Stomach (tissue), 9 donors: Measurements from ENCODE around the gene CD40. TPM values are rescaled to one million over a fixed set of nuclear protein-coding genes. Genes with fewer than 3 reads are reported as not detected.
A peak's percentile ranks its signal among the peaks of the same experiment; 100 is the strongest.

Source experiments
- DNase-seq, 2 donors: peaks; one replicate each; pipeline versions ENCODE4 v3.0.0 to v3.0.0-alpha.2; 2013 to 2019
- H3K27ac ChIP-seq, 5 donors: fragments of 200-600 bp in 4 of 5; sonication (generic) in 4 of 5; one replicate each; pipeline ENCODE4 v1.5.1; 2013 to 2019; ENCODE audit warnings: mild to moderate bottlenecking in 1 of 5, moderate library complexity in 1 of 5
- H3K27me3 ChIP-seq, 3 donors: fragments of 200-600 bp; sonication (generic); one replicate each; pipeline ENCODE4 v1.5.1; 2017 to 2019; ENCODE audit warnings: mixed run types in 1 of 3
- H3K36me3 ChIP-seq, 4 donors: fragments of 200-600 bp; sonication (generic); 1 replicate in 3 of 4; 2 replicates in 1 of 4; pipeline ENCODE4 v1.5.1; 2016 to 2019
- H3K4me1 ChIP-seq, 4 donors: fragments of 200-600 bp; sonication (generic); one replicate each; pipeline ENCODE4 v1.5.1; 2016 to 2019
- H3K4me3 ChIP-seq, 4 donors: fragments of 200-600 bp; sonication (generic) in 3 of 4; one replicate each; pipeline ENCODE4 v1.5.1; 2016 to 2019; ENCODE audit warnings: mild to moderate bottlenecking in 1 of 4
- H3K9me3 ChIP-seq, 4 donors: fragments of 200-600 bp; sonication (generic); one replicate each; pipeline ENCODE4 v1.5.1; 2016 to 2019
- EP300 ChIP-seq: sonication (generic); formaldehyde crosslinking; IDR thresholded peaks from one replicate; pipeline ENCODE4 v1.6.1; 2017; ENCODE audit warnings: antibody characterized with exemption
- POLR2A ChIP-seq, 4 donors: fragments of 450-650 bp; IDR thresholded peaks; one replicate each; pipeline ENCODE4 v1.6.1; 2016; ENCODE audit warnings: antibody characterized with exemption in 4 of 4, control low read depth in 2 of 4, mild to moderate bottlenecking in 1 of 4, moderate library complexity in 1 of 4
- POLR2AphosphoS5 ChIP-seq, 3 donors: sonication (generic); formaldehyde crosslinking; IDR thresholded peaks; one replicate each; pipeline ENCODE4 v1.6.1; 2016; ENCODE audit warnings: antibody characterized with exemption in 3 of 3
- WGBS, 5 donors: extraction: QIAGEN DNeasy Blood & Tissue Kit in 3 of 5; methylation state at CpG; one replicate each; pipeline versions ENCODE4 v1.1.5 to v1.1.7; 2013 to 2018; 5-methylcytosine and 5-hydroxymethylcytosine counted together
- intact Hi-C: fragments of 100-400 bp; cut with DNase I; formaldehyde crosslinking; loops from one replicate; pipeline ENCODE4 v1.15.1; 2023; ENCODE audit warnings: low total_unique reads
- polyA plus RNA-seq, 3 donors: library from polyadenylated mRNA; stranded (reverse); fragments of 200-250 nt; gene quantifications; one replicate each; pipeline ENCODE4 v1.2.3, GENCODE V29; 2013
- total RNA-seq, 5 donors: library from RNA; depleted of rRNA; stranded (reverse); fragments of >200 nt; gene quantifications; one replicate each; pipeline versions ENCODE4 v1.1.0 to v1.2.3, GENCODE V29; 2014 to 2016
- TF ChIP-seq, protein P1 (sequence below), 7 experiments: fragments of 450-650 bp in 4 of 7; fragments of 200-600 bp in 3 of 7; sonication (generic) in 3 of 7; IDR thresholded peaks; one replicate each; pipeline ENCODE4 v1.5.1; 2016 to 2019; ENCODE audit warnings: antibody characterized with exemption in 7 of 7, control low read depth in 2 of 7, mild to moderate bottlenecking in 1 of 7
- donor health status: healthy with polysubstance abuse.
- donor health status: Bipolar disorder and iron deficiency.
- donor health status: healthy.

Gene CD40
- total and polyA plus RNA-seq, 8 donors, result 2.8 to 19.9 (median 5.3) TPM; not detected in 1

DNA sequence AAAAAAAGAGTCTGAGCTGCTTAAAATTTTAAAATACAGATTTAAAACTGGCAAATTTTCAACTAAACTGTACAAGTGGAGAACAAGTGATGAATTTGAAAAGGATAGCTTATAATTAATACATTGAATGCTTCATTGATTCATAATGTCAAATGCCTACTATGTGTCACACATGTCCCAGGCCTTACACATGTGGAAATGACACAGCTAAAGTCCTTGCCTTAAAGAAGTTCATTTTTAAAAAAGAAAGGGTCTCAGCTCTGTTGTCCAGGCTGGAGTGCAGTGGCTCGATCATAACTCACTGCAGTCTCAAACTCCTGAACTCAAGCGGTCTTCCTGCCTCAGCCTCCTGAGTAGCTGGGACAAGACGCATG is 33.3 kb upstream of the CD40 start:
- Histone ChIP-seq H3K4me1 (peaks cover 54 to 91% (median 77%) of the 10 kb centered on the region in 4 donors), H3K9me3 (no peaks in the 10 kb centered on the region), H3K4me3 (no peak overlapping the region), H3K27ac (peak overlapping the region in 3 of 5 donors; percentile 21 to 44 (median 36)), H3K36me3 (no peaks in the 10 kb centered on the region), H3K27me3 (no peaks in the 10 kb centered on the region)
- 64 to 74% (median 68%) methylated on average over 3 of the region's 3 CpGs for WGBS, 5 donors
- intact Hi-C loops, result no loop called here
- no peak for TF ChIP-seq POLR2AphosphoS5 (IDR thresholded peaks at IDR 0.05)
- no peak for TF ChIP-seq EP300
- TF ChIP-seq, protein P1, sequence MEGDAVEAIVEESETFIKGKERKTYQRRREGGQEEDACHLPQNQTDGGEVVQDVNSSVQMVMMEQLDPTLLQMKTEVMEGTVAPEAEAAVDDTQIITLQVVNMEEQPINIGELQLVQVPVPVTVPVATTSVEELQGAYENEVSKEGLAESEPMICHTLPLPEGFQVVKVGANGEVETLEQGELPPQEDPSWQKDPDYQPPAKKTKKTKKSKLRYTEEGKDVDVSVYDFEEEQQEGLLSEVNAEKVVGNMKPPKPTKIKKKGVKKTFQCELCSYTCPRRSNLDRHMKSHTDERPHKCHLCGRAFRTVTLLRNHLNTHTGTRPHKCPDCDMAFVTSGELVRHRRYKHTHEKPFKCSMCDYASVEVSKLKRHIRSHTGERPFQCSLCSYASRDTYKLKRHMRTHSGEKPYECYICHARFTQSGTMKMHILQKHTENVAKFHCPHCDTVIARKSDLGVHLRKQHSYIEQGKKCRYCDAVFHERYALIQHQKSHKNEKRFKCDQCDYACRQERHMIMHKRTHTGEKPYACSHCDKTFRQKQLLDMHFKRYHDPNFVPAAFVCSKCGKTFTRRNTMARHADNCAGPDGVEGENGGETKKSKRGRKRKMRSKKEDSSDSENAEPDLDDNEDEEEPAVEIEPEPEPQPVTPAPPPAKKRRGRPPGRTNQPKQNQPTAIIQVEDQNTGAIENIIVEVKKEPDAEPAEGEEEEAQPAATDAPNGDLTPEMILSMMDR (IDR thresholded peaks at IDR 0.05), result no peak
- no peak for TF ChIP-seq POLR2A (IDR thresholded peaks at IDR 0.05)
- DNase-seq, result no peak

DNA sequence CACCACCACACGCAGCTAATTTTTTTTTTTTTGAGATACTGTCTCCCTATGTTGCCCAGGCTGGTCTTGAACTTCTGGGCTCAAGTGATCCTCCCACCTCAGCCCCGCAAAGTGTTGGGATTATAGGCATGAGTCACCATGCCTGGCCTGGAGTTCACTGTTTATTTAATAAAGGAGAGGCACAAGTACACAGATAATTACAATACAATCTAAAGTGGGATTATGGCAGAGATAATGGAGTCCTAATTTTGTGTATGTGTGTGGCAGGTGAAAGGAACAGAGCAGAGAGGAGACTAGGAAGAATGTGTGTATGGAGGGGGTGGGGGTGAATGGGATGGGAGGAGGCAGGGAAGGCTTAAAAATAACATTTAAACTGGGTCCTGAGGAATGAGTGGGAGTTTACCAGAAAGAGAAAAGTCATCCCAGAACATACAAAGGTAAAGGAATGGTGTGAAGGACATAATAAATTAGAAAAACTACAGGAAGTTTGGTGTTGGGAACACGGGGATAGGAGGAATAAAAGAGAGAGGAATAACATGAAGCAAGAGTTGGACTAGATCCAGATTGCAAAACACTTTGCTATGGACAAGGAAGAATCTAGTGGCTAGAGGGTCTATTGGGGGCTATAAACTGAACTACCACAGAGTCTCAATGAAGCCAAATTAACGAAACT is 32.8 kb upstream of the CD40 start:
- intact Hi-C loops, result no loop called here

DNA sequence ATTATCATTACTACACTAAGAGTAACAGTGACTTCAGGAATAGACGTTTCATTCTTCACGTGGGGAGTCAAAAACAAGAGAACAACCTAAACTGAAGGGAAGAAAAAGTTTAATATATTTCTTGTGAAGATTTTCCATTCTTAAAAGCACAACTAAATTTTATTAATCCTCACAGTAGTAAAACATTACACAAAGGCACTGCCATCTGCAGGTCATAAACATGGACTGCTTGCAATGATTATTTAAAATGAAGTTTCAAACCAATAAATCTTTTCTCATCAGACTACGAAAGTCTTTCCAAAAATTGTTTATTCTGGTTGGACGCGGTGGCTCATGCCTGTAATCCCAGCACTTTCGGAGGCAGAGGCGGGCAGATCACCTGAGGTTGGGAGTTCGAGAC is 31.0 kb upstream of the CD40 start:
- TF ChIP-seq, protein P1 (IDR thresholded peaks at IDR 0.05), result peak in 2 of 7 experiments; percentile 21 to 24
- TF ChIP-seq EP300, result no peak
- peaks cover 60 to 76% (median 67%) of the 10 kb centered on the region in 4 donors for H3K4me1 ChIP-seq
- WGBS, 5 donors, result 43 to 57% (median 51%) methylated on average over 8 of the region's 8 CpGs
- peak overlapping the region in 2 of 5 donors; percentile 33 to 99 for H3K27ac ChIP-seq
- DNase-seq, result peak in 1 of 2 donors; percentile 28
- H3K4me3 ChIP-seq, result peak overlapping the region in 1 of 4 donors; percentile 21
- no peaks in the 10 kb centered on the region for H3K9me3 ChIP-seq
- intact Hi-C loops, result no loop called here
- H3K27me3 ChIP-seq, result no peaks in the 10 kb centered on the region
- no peaks in the 10 kb centered on the region for H3K36me3 ChIP-seq

More for the DNA sequence above, 32.8 kb upstream of the CD40 start:
- Histone ChIP-seq H3K9me3 (no peaks in the 10 kb centered on the region), H3K4me3 (peak overlapping the region in 1 of 4 donors; percentile 10), H3K4me1 (peaks cover 59 to 89% (median 76%) of the 10 kb centered on the region in 4 donors), H3K36me3 (no peaks in the 10 kb centered on the region), H3K27me3 (no peaks in the 10 kb centered on the region), H3K27ac (peak overlapping the region in 4 of 5 donors; percentile 9 to 44 (median 28))
- DNase-seq, result peak; percentile 45 to 61
- TF ChIP-seq POLR2AphosphoS5 (IDR thresholded peaks at IDR 0.05), result peak in 2 of 3 donors; percentile 17 to 59
- TF ChIP-seq, protein P1 (IDR thresholded peaks at IDR 0.05), result no peak
- 31 to 45% (median 35%) methylated on average over 4 of the region's 4 CpGs for WGBS, 5 donors

DNA sequence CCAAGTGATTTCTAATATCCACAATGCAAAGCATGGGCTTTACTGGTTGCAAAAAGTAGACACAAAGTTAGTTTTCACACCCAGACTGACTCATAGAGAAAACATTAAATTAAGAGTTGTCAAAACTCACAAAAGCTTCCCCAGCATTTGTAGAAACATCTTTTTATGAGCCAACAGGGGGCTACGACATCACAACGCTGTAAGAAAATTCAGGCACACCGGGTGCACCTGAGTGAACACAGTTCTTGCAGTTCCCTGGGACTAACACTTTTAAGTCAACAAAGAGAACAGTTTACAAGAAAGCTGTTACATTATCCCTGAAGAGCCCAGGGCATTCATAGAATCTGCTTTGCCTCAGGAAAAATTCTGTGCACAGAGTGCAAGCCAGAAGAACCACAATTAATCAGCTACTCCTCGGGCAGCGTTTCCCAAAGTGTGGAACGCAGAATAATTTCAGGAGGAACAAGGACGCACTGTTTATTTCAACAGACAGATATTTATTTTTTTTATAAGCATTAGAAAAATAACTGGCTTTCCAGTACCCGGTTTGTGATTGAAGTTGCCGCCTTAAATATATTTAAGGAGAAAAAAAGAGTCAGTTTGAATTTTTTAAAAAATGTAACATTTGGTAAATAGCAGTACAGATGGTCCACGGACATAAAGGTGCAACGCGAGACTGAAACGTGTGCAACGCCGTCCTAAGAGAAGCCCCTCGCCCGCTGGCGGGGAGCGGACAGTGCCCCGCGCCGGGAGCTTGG is 29.5 kb upstream of the CD40 start:
- Histone ChIP-seq H3K9me3 (no peaks in the 10 kb centered on the region), H3K27me3 (no peaks in the 10 kb centered on the region), H3K27ac (peak overlapping the region; percentile 94 to 99 (median 99)), H3K4me3 (peak overlapping the region; percentile 66 to 85 (median 80)), H3K36me3 (no peaks in the 10 kb centered on the region), H3K4me1 (peaks cover 48 to 62% (median 57%) of the 10 kb centered on the region in 4 donors)
- 1 to 4% (median 4%) methylated on average over 22 of the region's 22 CpGs for WGBS, 5 donors
- peak in 1 of 2 donors; percentile 22 for DNase-seq
- intact Hi-C loops, result no loop called here
- TF ChIP-seq POLR2A (IDR thresholded peaks at IDR 0.05) (no peak), POLR2AphosphoS5 (IDR thresholded peaks at IDR 0.05) (no peak), EP300 (no peak)
- TF ChIP-seq, protein P1 (IDR thresholded peaks at IDR 0.05), result no peak
